GM21390 (cell line): ENCODE data around the gene GABBR2.

Experiments
- ATAC-seq: cut with Tn5 transposase; IDR thresholded peaks from one replicate; pipeline ENCODE4 v1.9.1; 2021; ENCODE audit not compliant: unreplicated experiment

The GABBR2 gene

GRCh38 chr9:98359569-98359968 is 349.2 kb downstream of the GABBR2 start:
- ATAC-seq: no peak

- ATAC-seq: no peak
Observed at GRCh38 chr9:98357921-98358535, 350.7 kb downstream of the GABBR2 start.

- no peak for ATAC-seq
Observed at GRCh38 chr9:98356953-98357690, 351.6 kb downstream of the GABBR2 start.

- no peak for ATAC-seq
Observed at GRCh38 chr9:98356326-98356725, 352.4 kb downstream of the GABBR2 start.

GRCh38 chr9:98351370-98351769 is 357.4 kb downstream of the GABBR2 start:
- ATAC-seq: no peak

GRCh38 chr9:98347642-98348041 is 361.1 kb downstream of the GABBR2 start:
- ATAC-seq: no peak

- ATAC-seq: no peak
Observed at GRCh38 chr9:98345011-98345410, 363.7 kb downstream of the GABBR2 start.

- ATAC-seq: no peak
Observed at GRCh38 chr9:98344581-98344980, 364.2 kb downstream of the GABBR2 start.

GRCh38 chr9:98342820-98343210 is 365.9 kb downstream of the GABBR2 start:
- ATAC-seq: no peak

- ATAC-seq: no peak
Observed at GRCh38 chr9:98342098-98342819, 366.5 kb downstream of the GABBR2 start.

- no peak for ATAC-seq
Observed at GRCh38 chr9:98341157-98342097, 367.3 kb downstream of the GABBR2 start.

- ATAC-seq: no peak
Observed at GRCh38 chr9:98339987-98340800, 368.5 kb downstream of the GABBR2 start.

GRCh38 chr9:98335661-98336060 is 373.1 kb downstream of the GABBR2 start:
- no peak for ATAC-seq

GRCh38 chr9:98334796-98335195 is 373.9 kb downstream of the GABBR2 start:
- no peak for ATAC-seq

- ATAC-seq: no peak
Observed at GRCh38 chr9:98333703-98334582, 374.8 kb downstream of the GABBR2 start.

GRCh38 chr9:98332405-98332831 is 376.3 kb downstream of the GABBR2 start:
- no peak for ATAC-seq

- ATAC-seq: no peak
Observed at GRCh38 chr9:98331536-98332259, 377.0 kb downstream of the GABBR2 start.

- no peak for ATAC-seq
Observed at GRCh38 chr9:98330831-98331230, 377.9 kb downstream of the GABBR2 start.
